Sigmoid colon (tissue), 4 donors: Measurements from ENCODE around the gene RASL11A.

Source experiments
- CTCF ChIP-seq, 4 experiments: fragments of 450-650 bp in 3 of 4; fragments of 200-600 bp in 1 of 4; IDR thresholded peaks; one replicate each; pipeline ENCODE4 v1.5.1; 2016 to 2019; ENCODE audit warnings: antibody characterized with exemption in 4 of 4, mild to moderate bottlenecking in 3 of 4, moderate library complexity in 2 of 4
- EP300 ChIP-seq, 4 donors: sonication (generic); formaldehyde crosslinking; IDR thresholded peaks; one replicate each; pipeline ENCODE4 v1.6.1; 2017; ENCODE audit warnings: antibody characterized with exemption in 4 of 4
- POLR2A ChIP-seq, 2 donors: fragments of 450-650 bp; IDR thresholded peaks; one replicate each; pipeline ENCODE4 v1.6.1; 2016; ENCODE audit warnings: antibody characterized with exemption in 2 of 2, mild to moderate bottlenecking in 2 of 2, moderate library complexity in 2 of 2
- POLR2AphosphoS5 ChIP-seq, 4 donors: sonication (generic); formaldehyde crosslinking; IDR thresholded peaks; one replicate each; pipeline ENCODE4 v1.6.1; 2017; ENCODE audit warnings: antibody characterized with exemption in 4 of 4

- TF ChIP-seq CTCF (IDR thresholded peaks at IDR 0.05) (no peak), POLR2A (IDR thresholded peaks at IDR 0.05) (no peak), EP300 (IDR thresholded peaks at IDR 0.05) (no peak), POLR2AphosphoS5 (IDR thresholded peaks at IDR 0.05) (no peak)
These were observed 38.9 kb downstream of the RASL11A start for GRCh38 chr13:27309401-27309958.
